OCI-LY7 (cell line): ENCODE results near the gene PLP1. TPM values are rescaled to one million over a fixed set of nuclear protein-coding genes. Genes with fewer than 3 reads are reported as not detected.

Source experiments
- BruUV-seq: library from RNA; stranded (reverse); fragments of 400-500 nt; replicated peaks from 2 replicates; lab custom pipeline; 2021; lab: Mats Ljungman, UMichigan
- CTCF ChIA-PET: fragments of 300-600 bp; sonication (Branson Sonifier 250); formaldehyde crosslinking; loops from one replicate; lab custom pipeline; 2022; ENCODE audit warnings: antibody characterized with exemption; ENCODE audit not compliant: unreplicated experiment; lab: Charles Lee
- POLR2A ChIA-PET: fragments of 300-600 bp; sonication (Branson Sonifier 250); formaldehyde crosslinking; loops from one replicate; lab custom pipeline; 2022; ENCODE audit warnings: antibody characterized with exemption; lab: Charles Lee
- DNase-seq: peaks from one replicate; pipeline ENCODE4 v3.0.0-alpha.2; 2015; ENCODE audit warnings: low spot score
- H2AFZ ChIP-seq: fragments of 200-600 bp; sonication (generic), shearing (Covaris generic); 2 replicates; pipeline ENCODE4 v1.6.1; 2014; ENCODE audit warnings: mild to moderate bottlenecking, antibody characterized with exemption, low read length, moderate library complexity
- H3K27ac ChIP-seq: fragments of 200-600 bp; sonication (generic); 2 replicates; pipeline ENCODE4 v1.5.1; 2014; ENCODE audit warnings: mixed run types, low read depth, mild to moderate bottlenecking, moderate library complexity, low read length, inconsistent platforms; ENCODE audit not compliant: poor library complexity, severe bottlenecking
- H3K36me3 ChIP-seq: fragments of 200-600 bp; sonication (generic); 2 replicates; pipeline ENCODE4 v1.6.1; 2014; ENCODE audit warnings: mild to moderate bottlenecking, antibody characterized with exemption, low read length, moderate library complexity, mixed read lengths; ENCODE audit not compliant: insufficient read depth
- H3K4me1 ChIP-seq: fragments of 200-600 bp; sonication (generic); 2 replicates; pipeline ENCODE4 v1.5.1; 2014; ENCODE audit warnings: mild to moderate bottlenecking, low read length; ENCODE audit not compliant: insufficient read depth, poor library complexity, severe bottlenecking
- H3K4me2 ChIP-seq: fragments of 200-600 bp; sonication (generic); 2 replicates; pipeline ENCODE4 v1.6.1; 2014; ENCODE audit warnings: mild to moderate bottlenecking, low read length
- H3K4me3 ChIP-seq: fragments of 200-600 bp; sonication (generic); 2 replicates; pipeline ENCODE4 v1.5.1; 2014; ENCODE audit warnings: mild to moderate bottlenecking, low read depth, low read length; ENCODE audit not compliant: poor library complexity, severe bottlenecking
- H3K79me2 ChIP-seq: fragments of 200-600 bp; sonication (generic); 2 replicates; pipeline ENCODE4 v1.6.1; 2016; ENCODE audit warnings: low read depth, mild to moderate bottlenecking, low read length, moderate library complexity, mixed read lengths; ENCODE audit not compliant: insufficient read depth
- H3K9me2 ChIP-seq: fragments of 200-600 bp; sonication (generic); 2 replicates; pipeline ENCODE4 v1.6.1; 2016; ENCODE audit warnings: mild to moderate bottlenecking, low read length, mixed read lengths; ENCODE audit not compliant: insufficient read depth
- H3K9me3 ChIP-seq: fragments of 200-600 bp; sonication (generic); 2 replicates; pipeline ENCODE4 v1.6.1; 2014; ENCODE audit warnings: mild to moderate bottlenecking, mixed run types, low read length, mixed read lengths
- H4K20me1 ChIP-seq: fragments of 200-600 bp; sonication (generic); 2 replicates; pipeline ENCODE4 v1.6.1; 2014; ENCODE audit warnings: mild to moderate bottlenecking, antibody characterized with exemption, low read length, moderate library complexity, mixed read lengths; ENCODE audit not compliant: insufficient read depth
- CTCF ChIP-seq: fragments of 200-600 bp; sonication (generic); conservative IDR thresholded peaks from 2 replicates; pipeline ENCODE4 v1.5.1; 2014; ENCODE audit warnings: mild to moderate bottlenecking, antibody characterized with exemption, low read length, moderate library complexity, mixed read lengths
- EZH2phosphoT487 ChIP-seq: fragments of 200-600 bp; sonication (generic); IDR thresholded peaks from 2 replicates; pipeline ENCODE4 v1.6.1; 2018; ENCODE audit warnings: low read depth, borderline replicate concordance, mild to moderate bottlenecking, mixed run types, antibody characterized with exemption, low read length, moderate library complexity, mixed read lengths
- intact Hi-C: fragments of 100-400 bp; cut with micrococcal nuclease; formaldehyde crosslinking; loops from one replicate; pipeline ENCODE4 v1.10.0; 2022; ENCODE audit not compliant: unreplicated experiment
- total RNA-seq, 2 experiments: library from RNA; depleted of rRNA in 1 of 2; stranded (reverse); fragments of >200 nt in 1 of 2; shearing (Covaris generic) in 1 of 2; gene quantifications; 2 replicates each; pipeline ENCODE4 v1.2.3, GENCODE V29; 2014 to 2022

The PLP1 gene
- total RNA-seq, 2 experiments from 2014 or later, result not detected

- Histone ChIP-seq H3K79me2 (no peaks in the 10 kb centered on the region), H3K4me1 (no peaks in the 10 kb centered on the region), H3K36me3 (no peaks in the 10 kb centered on the region), H3K27ac (no peak overlapping the region), H3K4me2 (no peak overlapping the region), H4K20me1 (no peaks in the 10 kb centered on the region), H2AFZ (no peak overlapping the region), H3K4me3 (no peak overlapping the region), H3K9me3 (no peaks in the 10 kb centered on the region), H3K9me2 (no peaks in the 10 kb centered on the region)
- TF ChIP-seq CTCF, result no peak
- TF ChIP-seq EZH2phosphoT487, result no peak
- POLR2A ChIA-PET, result interaction anchor here (0.8 kb wide), 1 partner anchor 80 kb away, joined by 3 read pairs; no protein-coding TSS in a partner anchor
- DNase-seq, result no peak
- no TSS peak for BruUV-seq
- CTCF ChIA-PET, result no interaction called here
- intact Hi-C loops, result no loop called here
Measured at GRCh38 chrX:103781706-103782105, 5.1 kb downstream of the PLP1 start.

DNA sequence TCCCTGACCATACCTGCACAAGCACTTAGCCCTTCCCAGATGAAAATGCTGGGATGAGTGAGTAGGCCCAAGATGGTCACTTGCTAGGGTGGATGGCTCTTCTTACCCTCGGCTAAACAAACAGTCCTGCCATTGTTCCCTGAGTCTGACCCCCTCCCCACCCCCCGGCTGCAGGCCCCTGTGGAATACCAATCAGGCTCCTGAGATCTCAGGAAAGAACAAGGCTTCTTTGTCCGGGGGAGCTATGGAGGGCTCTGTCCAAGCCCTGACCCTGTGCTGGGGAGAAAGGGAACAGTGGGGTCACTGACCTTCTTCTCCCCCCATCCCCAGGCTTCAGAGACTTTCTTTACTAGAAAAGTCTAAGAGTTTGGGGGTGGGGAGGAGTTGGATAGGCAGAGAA is 6.0 kb downstream of the PLP1 start:
- Histone ChIP-seq H3K4me3 (no peak overlapping the region), H3K79me2 (no peaks in the 10 kb centered on the region), H3K4me1 (peaks cover 4% of the 10 kb centered on the region), H3K27ac (no peak overlapping the region), H3K9me3 (no peaks in the 10 kb centered on the region), H3K9me2 (no peaks in the 10 kb centered on the region), H4K20me1 (no peaks in the 10 kb centered on the region), H2AFZ (no peak overlapping the region), H3K4me2 (no peak overlapping the region), H3K36me3 (no peaks in the 10 kb centered on the region)
- no peak for DNase-seq
- CTCF ChIA-PET, result no interaction called here
- POLR2A ChIA-PET, result interaction anchor here (0.6 to 1.0 kb wide), 2 partner anchors 22 to 98 kb away, joined by 3 read pairs; no protein-coding TSS in a partner anchor
- intact Hi-C loops, result no loop called here
- no TSS peak for BruUV-seq
- TF ChIP-seq CTCF, result no peak

DNA sequence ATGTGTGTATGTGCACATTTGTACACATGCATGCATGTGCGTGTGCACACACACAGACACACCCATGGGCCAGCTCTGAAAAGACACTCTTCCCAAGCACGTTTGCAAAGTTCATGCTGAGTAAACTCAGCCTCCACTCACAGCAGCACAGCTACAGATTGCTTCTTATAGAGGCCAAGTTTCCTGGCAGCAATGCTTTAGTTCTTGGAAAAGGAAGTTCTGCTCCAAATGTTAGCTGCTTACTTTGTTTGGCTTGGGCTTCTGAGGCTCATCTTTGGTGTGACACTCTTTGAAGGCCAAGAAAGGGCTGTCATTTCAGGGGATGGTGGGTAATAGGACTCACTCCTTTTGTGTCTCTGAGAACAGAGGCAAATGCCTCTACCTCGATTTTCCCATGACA is 6.6 kb downstream of the PLP1 start:
- no peak overlapping the region for H3K27ac ChIP-seq
- H3K9me3 ChIP-seq, result no peaks in the 10 kb centered on the region
- no peak overlapping the region for H3K4me2 ChIP-seq
- no peak overlapping the region for H3K4me3 ChIP-seq
- BruUV-seq, result no TSS peak
- TF ChIP-seq CTCF, result no peak
- TF ChIP-seq EZH2phosphoT487, result no peak
- no peaks in the 10 kb centered on the region for H3K79me2 ChIP-seq
- POLR2A ChIA-PET, result interaction anchor here (1.0 to 1.3 kb wide), 2 partner anchors 16 to 22 kb away, joined by 3 read pairs; no protein-coding TSS in a partner anchor
- CTCF ChIA-PET, result no interaction called here
- H3K4me1 ChIP-seq, result peaks cover 10% of the 10 kb centered on the region
- no peaks in the 10 kb centered on the region for H3K9me2 ChIP-seq
- H2AFZ ChIP-seq, result no peak overlapping the region
- no peaks in the 10 kb centered on the region for H4K20me1 ChIP-seq
- intact Hi-C loops, result no loop called here
- H3K36me3 ChIP-seq, result no peaks in the 10 kb centered on the region
- no peak for DNase-seq
